H9 (cell line): ENCODE measurements around the gene HEG1. TPM values are rescaled to one million over a fixed set of nuclear protein-coding genes. Genes with fewer than 3 reads are reported as not detected.

Source experiments
- DNase-seq: peaks from one replicate; pipeline ENCODE4 v3.0.0-alpha.2; 2017
- H2AFZ ChIP-seq: one replicate; pipeline ENCODE4 v1.6.1; 2013; ENCODE audit warnings: mild to moderate bottlenecking, low read length, control low read depth, moderate library complexity
- H2AK5ac ChIP-seq: 2 replicates; pipeline ENCODE4 v1.6.1; 2013; ENCODE audit warnings: low read length, control low read depth, mixed read lengths; ENCODE audit not compliant: insufficient read length
- H2BK120ac ChIP-seq: one replicate; pipeline ENCODE4 v1.6.1; 2013; ENCODE audit warnings: low read depth, mild to moderate bottlenecking, low read length, control low read depth, inconsistent platforms; ENCODE audit not compliant: poor library complexity, severe bottlenecking
- H2BK12ac ChIP-seq: 2 replicates; pipeline ENCODE4 v1.6.1; 2013; ENCODE audit warnings: low read length, control low read depth, mixed read lengths, low read depth; ENCODE audit not compliant: insufficient read length
- H2BK15ac ChIP-seq: 2 replicates; pipeline ENCODE4 v1.6.1; 2013; ENCODE audit warnings: low read depth, low read length, control low read depth
- H2BK20ac ChIP-seq: one replicate; pipeline ENCODE4 v1.6.1; 2013; ENCODE audit warnings: low read depth, mild to moderate bottlenecking, low read length, control low read depth, inconsistent platforms; ENCODE audit not compliant: poor library complexity, severe bottlenecking
- H2BK5ac ChIP-seq: 2 replicates; pipeline ENCODE4 v1.6.1; 2013; ENCODE audit warnings: low read length, control low read depth, mixed read lengths; ENCODE audit not compliant: insufficient read length
- H3K14ac ChIP-seq: 2 replicates; pipeline ENCODE4 v1.6.1; 2013; ENCODE audit warnings: low read length, control low read depth; ENCODE audit not compliant: insufficient read depth
- H3K18ac ChIP-seq: 2 replicates; pipeline ENCODE4 v1.6.1; 2013; ENCODE audit warnings: low read depth, mild to moderate bottlenecking, mixed read lengths, low read length, control low read depth; ENCODE audit not compliant: insufficient read length
- H3K23ac ChIP-seq: 2 replicates; pipeline ENCODE4 v1.6.1; 2013; ENCODE audit warnings: low read length, control low read depth, mixed read lengths, low read depth; ENCODE audit not compliant: insufficient read length
- H3K23me2 ChIP-seq: 2 replicates; pipeline ENCODE4 v1.6.1; 2013; ENCODE audit warnings: low read depth, mild to moderate bottlenecking, mixed read lengths, low read length, control low read depth; ENCODE audit not compliant: insufficient read length, poor library complexity, severe bottlenecking
- H3K27ac ChIP-seq: 2 replicates; pipeline ENCODE4 v1.5.1; 2013; ENCODE audit warnings: low read length, control low read depth, mixed read lengths, low read depth; ENCODE audit not compliant: insufficient read length
- H3K27me3 ChIP-seq: 2 replicates; pipeline ENCODE4 v1.6.1; 2013; ENCODE audit warnings: low read length, control low read depth, inconsistent platforms; ENCODE audit not compliant: insufficient read depth
- H3K4ac ChIP-seq: 2 replicates; pipeline ENCODE4 v1.6.1; 2013; ENCODE audit warnings: low read depth, mild to moderate bottlenecking, control low read depth, inconsistent platforms, low read length, moderate library complexity
- H3K4me1 ChIP-seq: 2 replicates; pipeline ENCODE4 v1.6.1; 2013; ENCODE audit warnings: low read length, control low read depth, inconsistent platforms; ENCODE audit not compliant: insufficient read depth
- H3K4me2 ChIP-seq: 2 replicates; pipeline ENCODE4 v1.6.1; 2013; ENCODE audit warnings: low read length, control low read depth, mixed read lengths; ENCODE audit not compliant: insufficient read length, insufficient read depth
- H3K56ac ChIP-seq: 2 replicates; pipeline ENCODE4 v1.6.1; 2013; ENCODE audit warnings: low read depth, mild to moderate bottlenecking, mixed read lengths, low read length, control low read depth; ENCODE audit not compliant: insufficient read length
- H3K79me1 ChIP-seq: 2 replicates; pipeline ENCODE4 v1.6.1; 2013; ENCODE audit warnings: low read depth, mild to moderate bottlenecking, moderate library complexity, low read length, control low read depth, inconsistent platforms; ENCODE audit not compliant: insufficient read depth, poor library complexity, severe bottlenecking
- H3K79me2 ChIP-seq: 2 replicates; pipeline ENCODE4 v1.6.1; 2013; ENCODE audit warnings: low read length, control low read depth, inconsistent platforms; ENCODE audit not compliant: insufficient read depth
- H3K9ac ChIP-seq: 2 replicates; pipeline ENCODE4 v1.6.1; 2013; ENCODE audit warnings: low read length, control low read depth, mixed read lengths; ENCODE audit not compliant: insufficient read length; ENCODE audit errors: extremely low read depth
- H3K9me3 ChIP-seq: one replicate; pipeline ENCODE4 v1.6.1; 2013; ENCODE audit warnings: low read depth, low read length, inconsistent platforms; ENCODE audit not compliant: control insufficient read depth
- H3T11ph ChIP-seq: one replicate; pipeline ENCODE4 v1.6.1; 2013; ENCODE audit warnings: mild to moderate bottlenecking, low read length, control low read depth, inconsistent platforms
- H4K20me1 ChIP-seq: one replicate; pipeline ENCODE4 v1.6.1; 2013; ENCODE audit not compliant: control insufficient read depth, insufficient read length, insufficient read depth
- H4K5ac ChIP-seq: 2 replicates; pipeline ENCODE4 v1.6.1; 2013; ENCODE audit warnings: low read depth, mild to moderate bottlenecking, mixed read lengths, low read length, control low read depth; ENCODE audit not compliant: insufficient read length
- H4K8ac ChIP-seq: replicated peaks from 2 replicates; pipeline ENCODE4 v1.6.1; 2013; ENCODE audit warnings: low read length, control low read depth, mixed read lengths, low read depth; ENCODE audit not compliant: insufficient read length
- H4K91ac ChIP-seq: 2 replicates; pipeline ENCODE4 v1.6.1; 2013; ENCODE audit warnings: low read depth, mild to moderate bottlenecking, moderate library complexity, mixed read lengths, low read length, control low read depth; ENCODE audit not compliant: insufficient read length
- H3K27ac Mint-ChIP-seq, 3 experiments: 2 replicates in 2 of 3; 3 replicates in 1 of 3; pipeline ENCODE4 v1.8.0; 2020 to 2021; ENCODE audit warnings: mixed read lengths in 3 of 3, mild to moderate bottlenecking in 1 of 3, moderate library complexity in 1 of 3
- H3K27me3 Mint-ChIP-seq: 2 replicates; pipeline ENCODE4 v1.8.0; 2021; ENCODE audit warnings: low read depth, mild to moderate bottlenecking, moderate library complexity, mixed read lengths
- H3K36me3 Mint-ChIP-seq, 3 experiments: 2 replicates in 2 of 3; 3 replicates in 1 of 3; pipeline ENCODE4 v1.8.0; 2020 to 2021; ENCODE audit warnings: low read depth in 3 of 3, mixed read lengths in 3 of 3; ENCODE audit not compliant: insufficient read depth in 1 of 3
- H3K4me1 Mint-ChIP-seq, 2 experiments: 2 replicates each; pipeline ENCODE4 v1.8.0; 2020; ENCODE audit warnings: mixed read lengths in 2 of 2
- H3K4me3 Mint-ChIP-seq, 2 experiments: 2 replicates in 1 of 2; 3 replicates in 1 of 2; pipeline ENCODE4 v1.8.0; 2020 to 2021; ENCODE audit warnings: mild to moderate bottlenecking in 2 of 2, mixed read lengths in 2 of 2, moderate library complexity in 1 of 2
- H3K9me3 Mint-ChIP-seq, 2 experiments: 2 replicates in 1 of 2; 3 replicates in 1 of 2; pipeline ENCODE4 v1.8.0; 2020; ENCODE audit warnings: mild to moderate bottlenecking in 2 of 2, mixed read lengths in 2 of 2, moderate library complexity in 1 of 2
- total RNA-seq: library from RNA; stranded (reverse); gene quantifications from 2 replicates; pipeline ENCODE4 v1.2.1, GENCODE V29; 2021
- TF ChIP-seq, protein P1 (sequence below): fragments of 200-600 bp; sonication (generic); conservative IDR thresholded peaks from 3 replicates; pipeline ENCODE4 v1.8.0; 2021; ENCODE audit warnings: antibody characterized with exemption, mild to moderate bottlenecking

The HEG1 gene
- total RNA-seq, 1 experiment from 2014 or later = 10.3 TPM

DNA sequence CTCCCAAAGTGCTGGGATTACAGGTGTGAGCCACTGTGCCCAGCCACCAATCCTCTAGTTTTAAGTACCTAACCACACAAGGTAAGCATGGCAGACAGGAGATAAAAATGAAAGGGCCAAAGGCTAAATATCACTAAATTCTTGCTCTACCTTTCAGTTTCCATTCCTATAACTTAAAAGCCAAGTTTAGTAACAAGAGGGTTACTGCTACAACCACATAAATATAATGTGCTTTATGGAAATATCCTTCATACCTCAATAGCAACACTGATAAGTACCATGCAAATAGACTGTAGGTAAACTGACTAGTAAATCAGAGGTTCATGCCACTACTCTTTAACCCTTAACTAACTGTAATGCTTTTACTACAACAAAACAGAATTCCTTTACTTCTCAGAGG lies 82.5 kb downstream of the HEG1 start:
- Histone ChIP-seq H3K18ac (no peak overlapping the region), H3K27me3 (no peaks in the 10 kb centered on the region), H3K56ac (no peak overlapping the region), H4K91ac (no peak overlapping the region), H3K79me2 (no peaks in the 10 kb centered on the region), H2BK5ac (no peak overlapping the region), H3K79me1 (no peaks in the 10 kb centered on the region), H3K14ac (no peak overlapping the region), H3K4me2 (no peak overlapping the region), H3T11ph (no peak overlapping the region), H3K9ac (no peak overlapping the region), H3K9me3 (no peaks in the 10 kb centered on the region), H2BK12ac (no peak overlapping the region), H2AK5ac (no peak overlapping the region), H2AFZ (no peak overlapping the region), H2BK120ac (no peak overlapping the region), H3K23me2 (no peaks in the 10 kb centered on the region), H3K23ac (no peak overlapping the region), H3K4me1 (no peaks in the 10 kb centered on the region), H4K20me1 (no peaks in the 10 kb centered on the region), H3K27ac (no peak overlapping the region), H4K8ac (no peak overlapping the region), H3K4ac (no peak overlapping the region), H2BK15ac (no peak overlapping the region), H2BK20ac (no peak overlapping the region), H4K5ac (no peak overlapping the region)
- Mint-ChIP-seq H3K4me1 (no peaks in the 10 kb centered on the region), H3K27ac (no peak overlapping the region), H3K4me3 (no peak overlapping the region), H3K9me3 (peaks cover 0 to 3% of the 10 kb centered on the region in 2 experiments; a peak in 1 of 5 replicates), H3K27me3 (no peaks in the 10 kb centered on the region), H3K36me3 (peaks cover 14 to 22% (median 16%) of the 10 kb centered on the region in 3 experiments; a peak in 6 of 7 replicates)
- no peak for DNase-seq
- TF ChIP-seq, protein P1, sequence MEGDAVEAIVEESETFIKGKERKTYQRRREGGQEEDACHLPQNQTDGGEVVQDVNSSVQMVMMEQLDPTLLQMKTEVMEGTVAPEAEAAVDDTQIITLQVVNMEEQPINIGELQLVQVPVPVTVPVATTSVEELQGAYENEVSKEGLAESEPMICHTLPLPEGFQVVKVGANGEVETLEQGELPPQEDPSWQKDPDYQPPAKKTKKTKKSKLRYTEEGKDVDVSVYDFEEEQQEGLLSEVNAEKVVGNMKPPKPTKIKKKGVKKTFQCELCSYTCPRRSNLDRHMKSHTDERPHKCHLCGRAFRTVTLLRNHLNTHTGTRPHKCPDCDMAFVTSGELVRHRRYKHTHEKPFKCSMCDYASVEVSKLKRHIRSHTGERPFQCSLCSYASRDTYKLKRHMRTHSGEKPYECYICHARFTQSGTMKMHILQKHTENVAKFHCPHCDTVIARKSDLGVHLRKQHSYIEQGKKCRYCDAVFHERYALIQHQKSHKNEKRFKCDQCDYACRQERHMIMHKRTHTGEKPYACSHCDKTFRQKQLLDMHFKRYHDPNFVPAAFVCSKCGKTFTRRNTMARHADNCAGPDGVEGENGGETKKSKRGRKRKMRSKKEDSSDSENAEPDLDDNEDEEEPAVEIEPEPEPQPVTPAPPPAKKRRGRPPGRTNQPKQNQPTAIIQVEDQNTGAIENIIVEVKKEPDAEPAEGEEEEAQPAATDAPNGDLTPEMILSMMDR = no peak
